Ishikawa (cell line): ENCODE results near the gene LILRB2.

Source experiments
- CREB1 ChIP-seq: IDR thresholded peaks from 2 replicates; pipeline ENCODE4 v1.6.1; 2012; ENCODE audit warnings: low read depth
- EP300 ChIP-seq: IDR thresholded peaks from 2 replicates; pipeline ENCODE4 v1.6.1; 2012; ENCODE audit warnings: borderline replicate concordance
- NFIC ChIP-seq: IDR thresholded peaks from 2 replicates; pipeline ENCODE4 v1.6.1; 2012
- TAF1 ChIP-seq: IDR thresholded peaks from 2 replicates; pipeline ENCODE4 v1.6.1; 2012; ENCODE audit warnings: low read depth, mild to moderate bottlenecking
- YY1 ChIP-seq: IDR thresholded peaks from 2 replicates; pipeline ENCODE4 v1.6.1; 2012; ENCODE audit warnings: low read depth
- ZBTB7A ChIP-seq: IDR thresholded peaks from 2 replicates; pipeline ENCODE4 v1.6.1; 2012; ENCODE audit warnings: low read depth
- TF ChIP-seq, protein P1 (sequence below): IDR thresholded peaks from 2 replicates; pipeline ENCODE4 v1.6.1; 2012
- TF ChIP-seq, protein P2 (sequence below): IDR thresholded peaks from 2 replicates; pipeline ENCODE4 v1.6.1; 2012
- TF ChIP-seq, protein P3 (sequence below): IDR thresholded peaks from 2 replicates; pipeline ENCODE4 v1.6.1; 2012; ENCODE audit warnings: low read depth, mild to moderate bottlenecking

DNA sequence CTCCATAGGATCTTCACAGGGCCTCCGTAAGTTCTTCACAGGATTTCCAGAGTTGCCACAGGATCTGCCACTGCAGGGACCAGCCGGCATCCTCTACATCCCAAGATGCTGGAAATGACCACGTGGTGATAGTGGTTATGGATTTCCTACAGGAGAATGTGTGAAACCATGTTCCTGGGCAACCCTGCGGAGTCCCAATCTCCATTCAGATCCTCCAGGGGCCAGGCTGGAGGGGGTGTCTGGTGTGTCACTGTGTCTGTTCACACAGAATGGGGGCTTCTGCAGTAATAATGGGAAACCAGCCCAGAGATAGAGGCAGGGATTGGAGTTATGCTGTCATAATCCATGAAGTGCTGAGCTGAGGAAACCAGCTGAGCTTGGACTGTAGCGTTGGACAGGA is 47.0 kb downstream of the LILRB2 start:
- TF ChIP-seq EP300 (no peak), TAF1 (no peak), ZBTB7A (no peak), YY1 (no peak), CREB1 (no peak), NFIC (no peak)
- TF ChIP-seq, protein P1, sequence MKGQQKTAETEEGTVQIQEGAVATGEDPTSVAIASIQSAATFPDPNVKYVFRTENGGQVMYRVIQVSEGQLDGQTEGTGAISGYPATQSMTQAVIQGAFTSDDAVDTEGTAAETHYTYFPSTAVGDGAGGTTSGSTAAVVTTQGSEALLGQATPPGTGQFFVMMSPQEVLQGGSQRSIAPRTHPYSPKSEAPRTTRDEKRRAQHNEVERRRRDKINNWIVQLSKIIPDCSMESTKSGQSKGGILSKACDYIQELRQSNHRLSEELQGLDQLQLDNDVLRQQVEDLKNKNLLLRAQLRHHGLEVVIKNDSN = no peak
- TF ChIP-seq, protein P2, sequence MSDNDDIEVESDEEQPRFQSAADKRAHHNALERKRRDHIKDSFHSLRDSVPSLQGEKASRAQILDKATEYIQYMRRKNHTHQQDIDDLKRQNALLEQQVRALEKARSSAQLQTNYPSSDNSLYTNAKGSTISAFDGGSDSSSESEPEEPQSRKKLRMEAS = no peak
- TF ChIP-seq, protein P3, sequence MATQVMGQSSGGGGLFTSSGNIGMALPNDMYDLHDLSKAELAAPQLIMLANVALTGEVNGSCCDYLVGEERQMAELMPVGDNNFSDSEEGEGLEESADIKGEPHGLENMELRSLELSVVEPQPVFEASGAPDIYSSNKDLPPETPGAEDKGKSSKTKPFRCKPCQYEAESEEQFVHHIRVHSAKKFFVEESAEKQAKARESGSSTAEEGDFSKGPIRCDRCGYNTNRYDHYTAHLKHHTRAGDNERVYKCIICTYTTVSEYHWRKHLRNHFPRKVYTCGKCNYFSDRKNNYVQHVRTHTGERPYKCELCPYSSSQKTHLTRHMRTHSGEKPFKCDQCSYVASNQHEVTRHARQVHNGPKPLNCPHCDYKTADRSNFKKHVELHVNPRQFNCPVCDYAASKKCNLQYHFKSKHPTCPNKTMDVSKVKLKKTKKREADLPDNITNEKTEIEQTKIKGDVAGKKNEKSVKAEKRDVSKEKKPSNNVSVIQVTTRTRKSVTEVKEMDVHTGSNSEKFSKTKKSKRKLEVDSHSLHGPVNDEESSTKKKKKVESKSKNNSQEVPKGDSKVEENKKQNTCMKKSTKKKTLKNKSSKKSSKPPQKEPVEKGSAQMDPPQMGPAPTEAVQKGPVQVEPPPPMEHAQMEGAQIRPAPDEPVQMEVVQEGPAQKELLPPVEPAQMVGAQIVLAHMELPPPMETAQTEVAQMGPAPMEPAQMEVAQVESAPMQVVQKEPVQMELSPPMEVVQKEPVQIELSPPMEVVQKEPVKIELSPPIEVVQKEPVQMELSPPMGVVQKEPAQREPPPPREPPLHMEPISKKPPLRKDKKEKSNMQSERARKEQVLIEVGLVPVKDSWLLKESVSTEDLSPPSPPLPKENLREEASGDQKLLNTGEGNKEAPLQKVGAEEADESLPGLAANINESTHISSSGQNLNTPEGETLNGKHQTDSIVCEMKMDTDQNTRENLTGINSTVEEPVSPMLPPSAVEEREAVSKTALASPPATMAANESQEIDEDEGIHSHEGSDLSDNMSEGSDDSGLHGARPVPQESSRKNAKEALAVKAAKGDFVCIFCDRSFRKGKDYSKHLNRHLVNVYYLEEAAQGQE = no peak
